HFF-Myc (cell line): ENCODE data around the gene TELO2.

Source experiments
- DNase-seq: peaks from one replicate; pipeline ENCODE4 v3.0.0-alpha.2; 2011; ENCODE audit warnings: low read depth; ENCODE audit errors: extremely low read depth
- H3K4me3 ChIP-seq: replicated peaks from 2 replicates; pipeline ENCODE4 v1.5.1; 2011; ENCODE audit warnings: low read depth, mild to moderate bottlenecking, control low read depth, low read length
- CTCF ChIP-seq: IDR thresholded peaks from 2 replicates; pipeline ENCODE4 v1.5.1; 2012; ENCODE audit warnings: mild to moderate bottlenecking, low read depth, low read length, control low read depth; ENCODE audit errors: missing control alignments

Gene TELO2

DNA sequence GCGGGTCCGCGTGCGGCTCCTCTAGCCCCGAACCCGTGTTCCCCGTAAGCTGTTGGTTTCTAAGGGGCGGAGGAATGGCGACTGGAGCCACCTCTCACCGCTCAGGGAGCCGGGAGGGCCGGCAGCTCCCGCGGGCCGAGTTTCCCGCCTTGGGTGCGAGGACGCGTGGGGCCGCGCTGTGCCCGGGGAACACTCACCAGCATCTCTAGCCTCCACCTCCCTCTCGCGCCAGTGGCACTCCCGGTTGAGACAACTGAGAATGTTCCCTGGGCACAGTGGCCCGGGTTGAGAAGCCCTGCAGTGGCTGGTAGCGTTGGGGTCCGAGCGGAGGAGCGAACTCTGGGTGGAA, 560 bp downstream of the TELO2 start:
- TF ChIP-seq CTCF = no peak
- H3K4me3 ChIP-seq = peak overlapping the region; percentile 92
- no peak for DNase-seq

DNA sequence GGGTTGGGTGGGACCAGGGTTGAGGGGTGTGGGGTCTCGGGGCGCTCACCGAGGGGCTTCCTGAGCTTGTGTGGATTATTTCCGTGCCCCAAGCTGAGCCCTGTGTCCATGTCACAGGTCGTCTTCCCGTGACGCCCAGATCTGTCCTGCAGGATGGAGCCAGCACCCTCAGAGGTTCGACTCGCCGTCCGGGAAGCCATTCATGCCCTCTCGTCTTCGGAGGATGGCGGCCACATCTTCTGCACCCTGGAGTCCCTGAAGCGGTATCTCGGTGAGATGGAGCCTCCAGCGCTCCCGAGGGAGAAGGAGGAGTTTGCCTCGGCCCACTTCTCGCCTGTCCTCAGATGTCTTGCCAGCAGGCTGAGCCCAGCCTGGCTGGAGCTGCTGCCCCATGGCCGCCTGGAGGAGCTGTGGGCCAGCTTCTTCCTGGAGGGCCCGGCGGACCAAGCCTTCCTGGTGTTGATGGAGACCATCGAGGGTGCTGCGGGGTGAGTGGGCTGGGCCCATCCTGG, 1.0 kb downstream of the TELO2 start:
- H3K4me3 ChIP-seq = peak overlapping the region; percentile 92
- peak; percentile 73 for TF ChIP-seq CTCF
- DNase-seq = peak; percentile 25

DNA sequence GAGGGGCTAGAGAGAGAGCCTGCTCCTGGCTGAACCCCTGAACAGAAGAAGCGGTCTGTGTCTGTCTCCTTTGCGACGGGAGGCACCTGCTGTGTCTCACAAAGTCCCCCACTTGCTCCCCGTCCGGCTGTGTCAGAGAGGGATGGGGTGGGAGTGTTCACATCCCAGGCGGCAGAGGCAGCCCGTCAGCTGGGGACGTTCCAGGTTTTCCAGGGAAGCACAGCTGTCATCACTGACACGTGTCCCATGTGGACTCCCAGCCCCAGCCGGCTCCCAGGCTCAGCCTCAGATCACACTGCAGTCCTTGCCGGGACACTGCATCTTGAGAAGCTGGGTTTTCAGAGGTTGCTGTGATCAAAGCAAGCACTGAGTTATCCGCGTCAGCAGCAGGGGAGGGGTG, 1.6 kb downstream of the TELO2 start:
- no peak for DNase-seq
- peak overlapping the region; percentile 92 for H3K4me3 ChIP-seq
- TF ChIP-seq CTCF = no peak

DNA sequence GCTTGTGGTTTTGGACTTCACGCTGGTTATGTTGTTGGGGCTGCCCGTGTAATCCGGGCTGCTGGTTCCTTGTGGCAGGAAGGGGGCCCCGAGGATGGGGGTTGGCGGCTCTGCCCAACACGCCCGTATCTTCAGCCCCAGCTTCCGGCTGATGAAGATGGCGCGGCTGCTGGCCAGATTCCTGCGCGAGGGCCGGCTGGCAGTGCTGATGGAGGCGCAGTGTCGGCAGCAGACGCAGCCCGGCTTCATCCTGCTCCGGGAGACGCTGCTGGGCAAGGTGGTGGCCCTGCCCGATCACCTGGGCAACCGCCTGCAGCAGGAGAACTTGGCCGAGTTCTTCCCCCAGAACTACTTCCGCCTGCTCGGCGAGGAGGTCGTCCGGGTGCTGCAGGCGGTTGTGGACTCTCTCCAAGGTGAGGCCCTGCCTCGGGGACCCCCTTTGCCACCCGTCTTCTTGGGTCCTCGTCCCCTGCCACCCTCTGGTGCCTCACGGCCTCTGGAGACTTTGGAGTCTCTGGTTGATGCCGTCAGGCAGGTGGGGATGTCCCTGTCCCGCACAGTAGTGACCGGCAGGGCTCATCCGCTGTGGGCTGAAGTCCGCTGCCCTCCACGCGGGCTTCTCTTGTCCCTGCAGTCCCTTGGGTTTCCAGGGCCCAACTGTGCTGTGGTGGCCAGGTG, 2.2 kb downstream of the TELO2 start:
- TF ChIP-seq CTCF = no peak
- peak overlapping the region; percentile 92 for H3K4me3 ChIP-seq
- no peak for DNase-seq

GRCh38 chr16:1495889-1496262, 2.7 kb downstream of the TELO2 start:
- DNase-seq = no peak
- no peak overlapping the region for H3K4me3 ChIP-seq
- TF ChIP-seq CTCF = no peak

DNA sequence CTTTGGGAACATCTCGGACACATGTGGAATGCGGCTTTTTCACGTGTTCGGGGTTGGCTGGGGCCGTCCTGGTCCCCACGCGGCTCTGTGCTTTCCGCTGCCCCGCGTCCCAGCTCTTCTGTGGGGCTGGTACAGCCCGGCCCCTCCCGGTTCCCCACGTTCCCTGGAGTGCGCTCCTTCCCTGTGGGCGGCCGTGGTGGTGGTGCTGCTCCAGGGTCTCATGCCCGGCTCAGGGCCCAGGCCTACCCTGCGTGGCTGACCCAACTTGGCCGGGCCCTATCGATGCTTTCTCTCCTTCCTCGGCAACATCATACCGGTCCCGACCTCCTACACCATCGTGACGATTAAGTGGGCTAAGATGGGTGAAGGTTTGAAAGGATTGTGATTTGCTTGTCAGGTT, 3.3 kb downstream of the TELO2 start:
- DNase-seq = no peak
- no peak for TF ChIP-seq CTCF
- no peak overlapping the region for H3K4me3 ChIP-seq

DNA sequence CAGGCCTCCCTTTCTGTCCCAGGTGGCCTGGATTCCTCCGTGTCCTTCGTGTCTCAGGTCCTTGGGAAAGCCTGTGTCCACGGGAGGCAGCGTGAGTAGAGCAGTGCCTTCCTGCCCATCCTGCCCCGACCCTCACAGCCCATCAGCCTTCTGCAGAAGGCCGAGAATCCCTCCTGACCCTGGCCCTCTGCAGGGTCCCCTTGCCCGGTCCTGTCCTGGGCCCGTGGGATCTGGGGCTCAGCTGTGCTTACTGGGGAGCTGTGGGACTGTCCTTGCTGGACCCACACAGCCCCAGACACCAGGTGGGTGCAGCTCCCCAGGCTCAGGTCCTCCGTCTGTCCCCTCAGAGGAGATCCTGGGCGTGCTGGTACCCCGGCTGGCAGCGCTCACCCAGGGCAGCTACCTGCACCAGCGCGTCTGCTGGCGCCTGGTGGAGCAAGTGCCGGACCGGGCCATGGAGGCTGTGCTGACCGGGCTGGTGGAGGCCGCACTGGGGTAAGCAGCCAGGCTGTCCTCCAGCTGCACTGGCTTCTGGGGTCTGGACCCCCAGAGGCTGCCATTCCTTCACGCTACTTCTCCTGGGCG, 3.9 kb downstream of the TELO2 start:
- H3K4me3 ChIP-seq = no peak overlapping the region
- no peak for DNase-seq
- TF ChIP-seq CTCF = no peak
